ENCODE measurements around the gene RIMKLB. TPM values are rescaled to one million over a fixed set of nuclear protein-coding genes. Genes with fewer than 3 reads are reported as not detected.

Gene RIMKLB
- total and polyA plus RNA-seq, 8 donors, result 27.3 to 162 (median 124) TPM

DNA sequence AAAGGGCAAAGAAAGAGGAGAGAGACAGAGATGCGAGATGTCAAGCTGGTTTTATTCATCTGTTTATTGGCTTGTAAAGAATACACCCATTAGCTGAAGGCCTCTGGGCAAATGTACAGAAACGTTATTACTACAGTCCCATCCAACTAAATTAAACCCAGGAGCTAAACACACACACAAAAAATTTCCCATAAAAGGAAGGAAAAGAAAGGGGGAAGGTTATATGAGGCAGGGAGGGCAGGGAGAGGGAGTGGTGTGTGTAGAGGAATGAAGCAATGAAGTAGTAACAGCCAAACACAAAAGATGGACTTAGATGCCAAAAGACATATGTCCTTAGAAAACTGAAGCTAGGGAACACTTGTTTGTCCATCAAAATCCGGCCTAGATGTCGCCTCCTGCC is 32.0 kb upstream of the RIMKLB start:
- Histone ChIP-seq H3K27me3 (no peaks in the 10 kb centered on the region), H3K9me3 (no peaks in the 10 kb centered on the region), H3K27ac (no peak overlapping the region), H3K4me1 (peaks cover 0 to 5% of the 10 kb centered on the region in 2 donors), H3K4me3 (no peak overlapping the region), H3K36me3 (no peaks in the 10 kb centered on the region)
- intact Hi-C loops (cut with DNase I), result no loop called here
- TF ChIP-seq, protein P1, sequence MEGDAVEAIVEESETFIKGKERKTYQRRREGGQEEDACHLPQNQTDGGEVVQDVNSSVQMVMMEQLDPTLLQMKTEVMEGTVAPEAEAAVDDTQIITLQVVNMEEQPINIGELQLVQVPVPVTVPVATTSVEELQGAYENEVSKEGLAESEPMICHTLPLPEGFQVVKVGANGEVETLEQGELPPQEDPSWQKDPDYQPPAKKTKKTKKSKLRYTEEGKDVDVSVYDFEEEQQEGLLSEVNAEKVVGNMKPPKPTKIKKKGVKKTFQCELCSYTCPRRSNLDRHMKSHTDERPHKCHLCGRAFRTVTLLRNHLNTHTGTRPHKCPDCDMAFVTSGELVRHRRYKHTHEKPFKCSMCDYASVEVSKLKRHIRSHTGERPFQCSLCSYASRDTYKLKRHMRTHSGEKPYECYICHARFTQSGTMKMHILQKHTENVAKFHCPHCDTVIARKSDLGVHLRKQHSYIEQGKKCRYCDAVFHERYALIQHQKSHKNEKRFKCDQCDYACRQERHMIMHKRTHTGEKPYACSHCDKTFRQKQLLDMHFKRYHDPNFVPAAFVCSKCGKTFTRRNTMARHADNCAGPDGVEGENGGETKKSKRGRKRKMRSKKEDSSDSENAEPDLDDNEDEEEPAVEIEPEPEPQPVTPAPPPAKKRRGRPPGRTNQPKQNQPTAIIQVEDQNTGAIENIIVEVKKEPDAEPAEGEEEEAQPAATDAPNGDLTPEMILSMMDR (IDR thresholded peaks at IDR 0.05), result no peak
- ATAC-seq, result no peak
- no peak for DNase-seq

DNA sequence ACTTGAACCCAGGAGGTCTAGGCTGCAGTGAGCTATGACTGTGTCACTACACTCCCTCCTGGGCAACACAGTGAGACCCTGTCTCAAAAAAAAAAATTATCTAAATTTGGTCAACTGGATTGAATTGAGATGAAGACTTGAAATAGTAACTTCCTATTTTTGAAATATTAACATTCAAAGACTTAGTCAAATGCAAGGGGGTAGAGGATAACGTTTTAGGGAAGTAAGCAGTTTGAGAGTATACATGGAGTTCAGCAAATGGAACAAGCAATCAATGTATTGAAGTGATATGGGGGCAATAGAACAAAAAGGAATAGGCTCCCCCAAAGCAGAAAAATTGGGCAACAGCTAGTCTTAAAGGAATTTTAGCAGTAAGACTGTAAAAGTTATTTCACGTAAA is 30.5 kb upstream of the RIMKLB start:
- Histone ChIP-seq H3K4me3 (no peak overlapping the region), H3K4me1 (peaks cover 0 to 5% of the 10 kb centered on the region in 2 donors), H3K27me3 (no peaks in the 10 kb centered on the region), H3K36me3 (no peaks in the 10 kb centered on the region), H3K27ac (no peak overlapping the region), H3K9me3 (no peaks in the 10 kb centered on the region)
- intact Hi-C loops (cut with DNase I), result no loop called here
- ATAC-seq, result no peak
- TF ChIP-seq, protein P1 (IDR thresholded peaks at IDR 0.05), result no peak
- DNase-seq, result no peak

DNA sequence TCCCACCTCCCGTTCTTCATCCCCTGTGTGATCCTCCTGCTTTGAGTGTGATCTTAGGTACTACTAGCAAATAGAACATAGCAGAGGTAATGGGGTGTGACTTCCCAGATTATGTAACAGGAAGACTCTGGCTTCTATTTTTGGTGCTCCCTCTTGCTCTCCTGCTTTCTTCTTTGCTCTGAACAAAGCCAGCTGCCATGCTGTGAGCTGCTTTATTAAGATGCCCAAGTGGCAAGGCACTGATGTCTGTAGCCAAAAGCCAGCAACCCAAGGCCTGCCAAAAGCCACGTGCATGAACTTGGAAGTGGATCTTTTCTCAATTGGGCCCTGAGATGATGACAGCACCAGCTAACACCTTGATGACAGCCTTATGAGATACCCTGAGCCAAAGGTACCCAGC is 29.4 kb upstream of the RIMKLB start:
- TF ChIP-seq, protein P1 (IDR thresholded peaks at IDR 0.05), result no peak
- ATAC-seq, result no peak
- no peaks in the 10 kb centered on the region for H3K27me3 ChIP-seq
- intact Hi-C loops (cut with DNase I), result no loop called here
- no peaks in the 10 kb centered on the region for H3K36me3 ChIP-seq
- DNase-seq, result no peak
- H3K4me1 ChIP-seq, result peaks cover 0 to 5% of the 10 kb centered on the region in 2 donors
- no peaks in the 10 kb centered on the region for H3K9me3 ChIP-seq
- no peak overlapping the region for H3K27ac ChIP-seq
- H3K4me3 ChIP-seq, result no peak overlapping the region

DNA sequence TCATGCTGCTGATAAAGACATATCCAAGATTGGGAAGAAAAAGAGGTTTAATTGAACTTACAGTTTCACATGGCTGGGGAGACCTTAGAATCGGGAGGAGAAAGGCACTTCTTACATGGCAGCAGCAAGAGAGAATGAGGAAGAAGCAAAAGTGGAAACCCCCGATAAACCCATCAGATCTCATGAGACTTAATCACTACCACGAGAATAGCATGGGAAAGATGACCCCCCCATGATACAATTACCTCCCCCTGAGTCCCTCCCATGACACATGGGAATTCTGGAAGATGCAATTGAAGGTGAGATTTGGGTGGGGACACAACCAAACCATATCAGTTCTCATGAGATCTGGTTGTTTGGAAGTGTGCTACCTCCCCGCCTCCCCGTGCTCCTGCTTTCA is 25.4 kb upstream of the RIMKLB start:
- H3K36me3 ChIP-seq, result no peaks in the 10 kb centered on the region
- TF ChIP-seq, protein P1 (IDR thresholded peaks at IDR 0.05), result no peak
- no peak overlapping the region for H3K27ac ChIP-seq
- no peaks in the 10 kb centered on the region for H3K27me3 ChIP-seq
- H3K4me3 ChIP-seq, result no peak overlapping the region
- H3K4me1 ChIP-seq, result peaks cover 0 to 16% of the 10 kb centered on the region in 2 donors
- intact Hi-C loops (cut with DNase I), result loop anchor here in 1 of 2 donors (10.0 kb wide), 2 partner anchors 202 to 362 kb away; no protein-coding TSS in a partner anchor
- DNase-seq, result no peak
- H3K9me3 ChIP-seq, result no peaks in the 10 kb centered on the region
- no peak for ATAC-seq

DNA sequence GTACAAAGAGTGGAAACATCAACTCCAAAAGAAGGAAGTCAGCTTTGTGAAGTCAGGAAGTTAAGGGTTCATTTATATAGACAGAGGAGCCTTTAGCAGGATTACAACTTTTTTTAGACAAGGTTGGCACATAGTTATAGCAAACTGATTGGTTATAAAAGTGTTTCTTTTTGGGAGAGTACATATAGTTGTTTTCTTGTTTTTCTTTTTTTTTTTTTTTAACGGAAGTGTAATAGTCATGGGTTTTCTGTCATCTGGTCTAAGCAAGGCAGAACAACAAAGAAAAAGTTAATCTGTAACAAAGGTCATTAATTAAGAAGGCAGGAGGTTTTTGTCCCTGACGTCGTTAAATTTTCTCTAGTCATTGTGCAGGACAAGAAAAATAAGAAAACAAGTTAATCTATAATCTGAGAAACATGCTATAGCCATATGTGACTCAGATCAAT is 22.2 kb upstream of the RIMKLB start:
- H3K4me1 ChIP-seq, result peaks cover 0 to 11% of the 10 kb centered on the region in 2 donors
- no peak overlapping the region for H3K4me3 ChIP-seq
- TF ChIP-seq, protein P1 (IDR thresholded peaks at IDR 0.05), result no peak
- H3K27ac ChIP-seq, result peak overlapping the region in 1 of 2 donors; percentile 50
- no peaks in the 10 kb centered on the region for H3K9me3 ChIP-seq
- ATAC-seq (no peak), DNase-seq (no peak)
- intact Hi-C loops (cut with DNase I), result loop anchor here in 1 of 2 donors (10.0 kb wide), 2 partner anchors 199 to 359 kb away; no protein-coding TSS in a partner anchor
- no peaks in the 10 kb centered on the region for H3K27me3 ChIP-seq
- H3K36me3 ChIP-seq, result no peaks in the 10 kb centered on the region

All from left lung (tissue), 10 donors.